SK-N-MC (cell line): ENCODE results near the gene ITGB4.

ENCODE experiments used
- EZH2 ChIP-seq: fragments of 200-600 bp; sonication (generic); IDR thresholded peaks from one replicate; pipeline ENCODE4 v1.6.1; 2017; ENCODE audit warnings: antibody characterized with exemption
- POLR2AphosphoS5 ChIP-seq: IDR thresholded peaks from 2 replicates; pipeline ENCODE4 v1.6.1; 2012; ENCODE audit warnings: mild to moderate bottlenecking, low read depth, low read length, borderline replicate concordance

DNA sequence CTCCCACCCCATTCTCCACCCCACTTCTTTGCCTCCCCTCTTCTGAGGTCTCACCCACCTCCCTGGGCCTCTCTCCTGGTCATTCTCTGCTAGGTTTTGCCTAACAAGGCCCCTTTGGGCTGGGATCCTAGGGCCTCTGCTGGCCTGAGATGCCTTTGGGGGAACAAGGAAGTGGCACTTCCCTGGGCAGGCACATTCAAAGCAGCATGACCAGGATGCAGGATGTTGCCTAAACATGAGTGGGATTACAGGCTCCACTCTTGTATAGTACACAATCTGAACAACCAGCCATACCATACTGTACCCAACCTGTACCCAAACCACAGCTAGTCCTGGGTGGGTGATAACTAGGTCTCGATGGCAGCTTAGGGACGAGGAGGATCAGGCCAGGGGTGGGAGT is 34.7 kb downstream of the ITGB4 start:
- TF ChIP-seq POLR2AphosphoS5: no peak
- no peak for TF ChIP-seq EZH2
